GM21786 (cell line): ENCODE measurements around the gene TEKTIP1.
A peak's percentile ranks its signal among the peaks of the same experiment; 100 is the strongest.

Experiments used
- ATAC-seq: cut with Tn5 transposase; IDR thresholded peaks from one replicate; pipeline ENCODE4 v1.9.1; 2021; ENCODE audit not compliant: unreplicated experiment

Gene TEKTIP1

GRCh38 chr19:3538965-3539755, at the start of gene TEKTIP1:
TSS of gene TEKTIP1 (plus strand) at chr19:3539174. CDS start at chr19:3539178, 4 bp downstream.
- ATAC-seq: no peak

GRCh38 chr19:3491396-3492119, 47.4 kb upstream of the TEKTIP1 start:
- no peak for ATAC-seq

GRCh38 chr19:3492131-3492839, 46.7 kb upstream of the TEKTIP1 start:
- no peak for ATAC-seq

- no peak for ATAC-seq
These were observed 46.1 kb upstream of the TEKTIP1 start for GRCh38 chr19:3492919-3493318.

GRCh38 chr19:3493651-3494050, 45.3 kb upstream of the TEKTIP1 start:
- ATAC-seq: no peak

- no peak for ATAC-seq
These were observed 44.9 kb upstream of the TEKTIP1 start for GRCh38 chr19:3494051-3494450.

GRCh38 chr19:3494559-3494958, 44.4 kb upstream of the TEKTIP1 start:
- ATAC-seq: no peak

GRCh38 chr19:3496392-3497273, 42.3 kb upstream of the TEKTIP1 start:
- no peak for ATAC-seq

- no peak for ATAC-seq
These were observed 41.0 kb upstream of the TEKTIP1 start for GRCh38 chr19:3497757-3498520.

GRCh38 chr19:3499738-3500428, 39.1 kb upstream of the TEKTIP1 start:
- ATAC-seq: no peak

- peak; percentile 80 for ATAC-seq
These were observed 38.4 kb upstream of the TEKTIP1 start, which contains the start of gene DOHH for GRCh38 chr19:3500429-3501101. TSS of gene DOHH (minus strand) at chr19:3500674. CDS start at chr19:3496814, 3,860 bp downstream.

GRCh38 chr19:3501780-3502179, 37.2 kb upstream of the TEKTIP1 start:
- ATAC-seq: no peak

GRCh38 chr19:3503036-3503572, 35.9 kb upstream of the TEKTIP1 start:
- no peak for ATAC-seq

- no peak for ATAC-seq
These were observed 34.2 kb upstream of the TEKTIP1 start for GRCh38 chr19:3504735-3505134.

GRCh38 chr19:3505598-3506383, 33.2 kb upstream of the TEKTIP1 start, which contains the start of gene FZR1:
TSS of gene FZR1 (plus strand) at chr19:3506311. CDS start at chr19:3522990, 16,679 bp downstream.
- peak; percentile 89 for ATAC-seq

GRCh38 chr19:3506384-3507340, 32.3 kb upstream of the TEKTIP1 start:
- no peak for ATAC-seq
